Activated T-helper 1 cell treated with anti-CD3 and anti-CD28 coated beads, Interleukin-2, amount 50 U/mL, for 16 hours (primary cell): Measurements from ENCODE around the gene KRTAP21-3.

Source experiments
- DNase-seq, 2 donors: peaks; one replicate each; pipeline ENCODE4 v3.0.0-alpha.2; 2020; ENCODE audit warnings: low read depth in 1 of 2, low spot score in 1 of 2

Gene KRTAP21-3

DNA sequence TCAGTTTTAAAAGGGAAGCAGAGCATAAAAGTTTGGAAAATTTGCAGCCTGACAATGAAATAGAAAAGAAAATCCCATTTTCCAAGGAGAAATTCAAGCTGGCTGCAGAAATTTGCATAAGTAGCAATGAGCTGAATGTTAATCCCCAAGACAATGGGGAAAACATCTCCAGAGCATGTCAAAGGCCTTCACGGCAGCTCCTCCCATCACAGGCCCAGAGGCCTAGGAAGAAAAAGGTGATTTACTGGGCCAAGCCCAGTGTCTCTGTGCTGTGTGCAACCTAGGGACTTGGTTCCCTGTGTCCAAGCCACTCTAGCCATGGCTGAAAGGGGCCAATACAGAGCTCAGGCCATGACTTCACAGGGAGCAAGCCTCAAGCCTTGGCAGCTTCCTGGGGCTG, 49.8 kb downstream of the KRTAP21-3 start:
- no peak for DNase-seq
